Kidney (tissue), 14 donors: ENCODE results near the gene RIPPLY3. TPM values are rescaled to one million over a fixed set of nuclear protein-coding genes. Genes with fewer than 3 reads are reported as not detected.

Source experiments
- DNase-seq, 5 donors: peaks; one replicate each; pipeline ENCODE4 v3.0.0-alpha.2; 2013 to 2020
- FAIRE-seq: peaks from 2 replicates; lab custom pipeline; 2012; peaks lifted over from hg19 to GRCh38; lab: Jason Lieb, UNC
- H3K27ac ChIP-seq, 2 donors: one replicate each; pipeline ENCODE4 v1.7.0; 2013; ENCODE audit warnings: low read depth in 2 of 2, low read length in 2 of 2, inconsistent platforms in 1 of 2
- H3K27me3 ChIP-seq: one replicate; pipeline ENCODE4 v1.7.1; 2013; ENCODE audit warnings: low read length, inconsistent platforms; ENCODE audit not compliant: control insufficient read depth, insufficient read depth
- H3K36me3 ChIP-seq, 3 donors: one replicate each; pipeline versions ENCODE4 v1.7.0 to v1.7.1; 2013; ENCODE audit warnings: low read length in 3 of 3, control low read depth in 1 of 3, inconsistent platforms in 1 of 3; ENCODE audit not compliant: insufficient read depth in 3 of 3, control insufficient read depth in 2 of 3
- H3K4me1 ChIP-seq, 3 donors: one replicate each; pipeline versions ENCODE4 v1.7.0 to v1.7.1; 2013; ENCODE audit warnings: low read length in 3 of 3, inconsistent platforms in 1 of 3, low read depth in 1 of 3; ENCODE audit not compliant: control insufficient read depth in 2 of 3, insufficient read depth in 2 of 3
- H3K4me3 ChIP-seq, 3 donors: one replicate each; pipeline versions ENCODE4 v1.7.0 to v1.8.1; 2013; ENCODE audit warnings: low read length in 3 of 3, control low read depth in 1 of 3, inconsistent platforms in 1 of 3
- H3K9ac ChIP-seq, 3 donors: one replicate each; pipeline versions ENCODE4 v1.7.0 to v1.7.1; 2013; ENCODE audit warnings: low read length in 3 of 3, control low read depth in 1 of 3, inconsistent platforms in 1 of 3
- H3K9me3 ChIP-seq, 3 donors: one replicate each; pipeline versions ENCODE4 v1.7.0 to v1.7.1; 2013; ENCODE audit warnings: low read length in 3 of 3, control low read depth in 1 of 3, inconsistent platforms in 1 of 3; ENCODE audit not compliant: control insufficient read depth in 2 of 3, insufficient read depth in 1 of 3
- CTCF ChIP-seq: IDR thresholded peaks from 3 replicates; pipeline ENCODE4 v1.5.1; 2012; ENCODE audit warnings: mild to moderate bottlenecking, moderate library complexity, borderline replicate concordance; ENCODE audit not compliant: insufficient read depth; ENCODE audit errors: extremely low read depth
- intact Hi-C: fragments of 100-400 bp; cut with DNase I; formaldehyde crosslinking; loops from one replicate; pipeline ENCODE4 v1.11.1; 2022
- polyA plus RNA-seq: library from polyadenylated mRNA; stranded (reverse); fragments of 350-450 nt; fragmentation: Illumina TruSeq; extraction: RNeasy Lipid Tissue Mini Kit (QIAGEN cat#74804); gene quantifications from one replicate; pipeline ENCODE4 v1.2.3, GENCODE V29; 2014; ENCODE audit warnings: low read depth, low replicate concordance; ENCODE audit not compliant: insufficient read depth
- total RNA-seq: library from RNA; stranded (reverse); fragmentation: NEBNext Ultra II Directional; extraction: Animal tissue kit (Norgen Biotek cat#: 25700); gene quantifications from one replicate; pipeline ENCODE4 v1.2.1, GENCODE V29; 2021
- donor health status: control.
- donor health status: control.
- donor health status: control.
- donor health status: control.
- donor health status: control.
- donor health status: DM: yes; HTN: yes; CAD: no.
- donor health status: Normal renal cell carcinoma (clear cell type).

The RIPPLY3 gene
- total and polyA plus RNA-seq, 2 donors from 2014 or later: 0.26 to 0.31 TPM

- Histone ChIP-seq H3K27ac (no peak overlapping the region), H3K9ac (no peak overlapping the region), H3K4me1 (peaks cover 0 to 5% (median 0%) of the 10 kb centered on the region in 3 donors), H3K9me3 (no peaks in the 10 kb centered on the region), H3K36me3 (peaks cover 0 to 6% (median 0%) of the 10 kb centered on the region in 3 donors), H3K4me3 (no peak overlapping the region), H3K27me3 (no peaks in the 10 kb centered on the region)
- DNase-seq (no peak), FAIRE-seq (no peak)
- intact Hi-C loops: no loop called here
- no peak for TF ChIP-seq CTCF
These were observed 58.3 kb downstream of the RIPPLY3 start for GRCh38 chr21:37064841-37065240.

- no peak for TF ChIP-seq CTCF
- Histone ChIP-seq H3K36me3 (peaks cover 0 to 6% (median 0%) of the 10 kb centered on the region in 3 donors), H3K9ac (no peak overlapping the region), H3K4me1 (peaks cover 0 to 1% (median 0%) of the 10 kb centered on the region in 3 donors), H3K4me3 (no peak overlapping the region), H3K27ac (no peak overlapping the region), H3K9me3 (no peaks in the 10 kb centered on the region), H3K27me3 (no peaks in the 10 kb centered on the region)
- FAIRE-seq: no peak
- peak in 2 of 5 donors; percentile 20 to 51 for DNase-seq
- intact Hi-C loops: no loop called here
These were observed 59.2 kb downstream of the RIPPLY3 start for GRCh38 chr21:37065561-37066177.

Other genes with a start within 250 kb of the RIPPLY3 start
- 29.6 TPM for gene HLCS, start 40.0 kb upstream of the RIPPLY3 start, total RNA-seq
- 4.5 TPM for gene HLCS, start 40.0 kb upstream of the RIPPLY3 start, polyA plus RNA-seq
- gene PIGP, start 66.4 kb downstream of the RIPPLY3 start, total RNA-seq: 23.7 TPM
- 49.2 TPM for gene PIGP, start 66.4 kb downstream of the RIPPLY3 start, polyA plus RNA-seq
- gene TTC3, start 66.6 kb downstream of the RIPPLY3 start, total RNA-seq: 102 TPM
- gene TTC3, start 66.6 kb downstream of the RIPPLY3 start, polyA plus RNA-seq: 22.3 TPM